ENCODE measurements around the gene CLEC19A.

DNA sequence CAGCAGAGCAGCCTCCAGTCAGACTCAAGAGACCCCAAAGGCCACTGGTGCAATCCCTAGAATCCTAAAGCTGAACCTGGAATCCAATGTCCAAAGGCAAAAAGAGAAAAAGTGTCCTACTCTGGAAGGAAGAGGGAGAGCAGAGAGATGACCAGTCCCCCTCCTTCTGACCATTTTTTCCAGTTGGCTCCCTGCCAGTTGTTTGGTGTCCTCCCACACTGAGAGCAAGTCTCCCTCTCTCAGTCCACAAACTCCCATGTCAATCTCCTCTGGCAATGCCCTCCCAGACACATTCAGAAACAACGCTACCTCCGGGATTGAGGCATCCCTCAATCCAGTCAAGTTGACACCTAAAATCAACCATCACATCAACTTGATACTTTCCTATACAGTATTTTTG, 4.3 kb upstream of the CLEC19A start:
- TF ChIP-seq, protein P1, sequence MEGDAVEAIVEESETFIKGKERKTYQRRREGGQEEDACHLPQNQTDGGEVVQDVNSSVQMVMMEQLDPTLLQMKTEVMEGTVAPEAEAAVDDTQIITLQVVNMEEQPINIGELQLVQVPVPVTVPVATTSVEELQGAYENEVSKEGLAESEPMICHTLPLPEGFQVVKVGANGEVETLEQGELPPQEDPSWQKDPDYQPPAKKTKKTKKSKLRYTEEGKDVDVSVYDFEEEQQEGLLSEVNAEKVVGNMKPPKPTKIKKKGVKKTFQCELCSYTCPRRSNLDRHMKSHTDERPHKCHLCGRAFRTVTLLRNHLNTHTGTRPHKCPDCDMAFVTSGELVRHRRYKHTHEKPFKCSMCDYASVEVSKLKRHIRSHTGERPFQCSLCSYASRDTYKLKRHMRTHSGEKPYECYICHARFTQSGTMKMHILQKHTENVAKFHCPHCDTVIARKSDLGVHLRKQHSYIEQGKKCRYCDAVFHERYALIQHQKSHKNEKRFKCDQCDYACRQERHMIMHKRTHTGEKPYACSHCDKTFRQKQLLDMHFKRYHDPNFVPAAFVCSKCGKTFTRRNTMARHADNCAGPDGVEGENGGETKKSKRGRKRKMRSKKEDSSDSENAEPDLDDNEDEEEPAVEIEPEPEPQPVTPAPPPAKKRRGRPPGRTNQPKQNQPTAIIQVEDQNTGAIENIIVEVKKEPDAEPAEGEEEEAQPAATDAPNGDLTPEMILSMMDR (IDR thresholded peaks at IDR 0.05; ENCODE audit: insufficient read depth, low read length, poor library complexity, severe bottlenecking) = no peak
- TF ChIP-seq EZH2phosphoT487 (conservative IDR thresholded peaks at IDR 0.05; ENCODE audit: low read length) = no peak
